GM21737 (cell line): ENCODE results near the gene TXNRD1.
"Not testable (repeated sequence)": the region's sequence is repeated elsewhere in the genome, so short reads cannot be mapped to it uniquely, and the experiment has no call there.

Source experiments
- ATAC-seq: cut with Tn5 transposase; IDR thresholded peaks from one replicate; pipeline ENCODE4 v1.9.1; 2021; ENCODE audit warnings: mild to moderate bottlenecking, moderate library complexity; ENCODE audit not compliant: unreplicated experiment

Gene TXNRD1

GRCh38 chr12:104279164-104279563, 63.6 kb downstream of the TXNRD1 start:
- no peak for ATAC-seq

GRCh38 chr12:104280111-104280510, 64.5 kb downstream of the TXNRD1 start:
- ATAC-seq, result no peak

- no peak for ATAC-seq
These were observed 65.3 kb downstream of the TXNRD1 start for GRCh38 chr12:104280717-104281458.

- ATAC-seq, result no peak
These were observed 66.1 kb downstream of the TXNRD1 start for GRCh38 chr12:104281636-104282035.

- ATAC-seq, result no peak
These were observed 66.5 kb downstream of the TXNRD1 start for GRCh38 chr12:104282109-104282508.

- ATAC-seq, result no peak
These were observed 70.3 kb downstream of the TXNRD1 start for GRCh38 chr12:104285740-104286515.

GRCh38 chr12:104286516-104287482, 71.2 kb downstream of the TXNRD1 start:
- ATAC-seq, result peak; percentile 83

GRCh38 chr12:104288635-104289274, 73.2 kb downstream of the TXNRD1 start:
- peak; percentile 52 for ATAC-seq

GRCh38 chr12:104290320-104290719, 74.7 kb downstream of the TXNRD1 start:
- ATAC-seq, result no peak

- ATAC-seq, result no peak
These were observed 75.3 kb downstream of the TXNRD1 start for GRCh38 chr12:104290855-104291254.

GRCh38 chr12:104291867-104292524, 76.4 kb downstream of the TXNRD1 start:
- ATAC-seq, result no peak

GRCh38 chr12:104292872-104293794, 77.6 kb downstream of the TXNRD1 start:
- no peak for ATAC-seq

- not testable (repeated sequence) for ATAC-seq
These were observed 78.7 kb downstream of the TXNRD1 start for GRCh38 chr12:104294158-104294859.

- no peak for ATAC-seq
These were observed 79.5 kb downstream of the TXNRD1 start for GRCh38 chr12:104294927-104295668.

- ATAC-seq, result no peak
These were observed 80.4 kb downstream of the TXNRD1 start for GRCh38 chr12:104295954-104296353.

GRCh38 chr12:104296718-104297117, 81.1 kb downstream of the TXNRD1 start:
- ATAC-seq, result no peak

- ATAC-seq, result no peak
These were observed 82.0 kb downstream of the TXNRD1 start for GRCh38 chr12:104297477-104298113.
